ENCODE data around the gene PLEKHB2.

DNA sequence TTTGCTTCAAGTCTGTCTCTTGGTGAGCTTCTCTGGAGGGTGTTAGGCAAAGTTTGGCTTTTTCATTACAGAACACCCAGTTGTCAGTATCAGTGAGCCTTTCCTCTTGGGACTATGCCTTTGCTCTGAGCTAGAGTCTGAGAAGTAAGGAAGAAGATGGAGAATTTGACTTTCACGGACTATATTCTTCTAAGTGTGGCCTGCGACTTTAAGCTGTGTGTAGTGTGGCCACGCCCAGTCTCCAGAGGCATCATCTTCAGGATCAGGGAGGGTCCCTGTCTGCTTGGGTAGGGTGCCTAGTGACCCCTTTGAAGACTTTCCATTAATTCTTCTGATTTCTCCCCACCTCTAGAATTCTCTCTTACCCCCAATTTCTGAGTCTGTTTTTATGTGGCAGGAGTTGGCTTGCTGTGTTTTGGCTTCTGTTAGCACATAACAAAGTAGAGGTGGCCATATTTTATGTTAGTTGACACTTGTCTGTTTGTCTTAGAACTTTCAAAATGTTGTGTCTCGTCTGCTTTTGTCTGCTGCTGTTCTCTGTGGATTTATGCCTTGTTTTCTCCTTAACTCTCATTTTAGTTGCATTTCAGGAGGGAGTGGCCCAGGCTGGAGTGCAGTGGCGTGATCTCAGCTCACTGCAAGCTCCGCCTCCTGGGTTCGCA is 8.6 kb downstream of the PLEKHB2 start:
- TF ChIP-seq, protein P1, sequence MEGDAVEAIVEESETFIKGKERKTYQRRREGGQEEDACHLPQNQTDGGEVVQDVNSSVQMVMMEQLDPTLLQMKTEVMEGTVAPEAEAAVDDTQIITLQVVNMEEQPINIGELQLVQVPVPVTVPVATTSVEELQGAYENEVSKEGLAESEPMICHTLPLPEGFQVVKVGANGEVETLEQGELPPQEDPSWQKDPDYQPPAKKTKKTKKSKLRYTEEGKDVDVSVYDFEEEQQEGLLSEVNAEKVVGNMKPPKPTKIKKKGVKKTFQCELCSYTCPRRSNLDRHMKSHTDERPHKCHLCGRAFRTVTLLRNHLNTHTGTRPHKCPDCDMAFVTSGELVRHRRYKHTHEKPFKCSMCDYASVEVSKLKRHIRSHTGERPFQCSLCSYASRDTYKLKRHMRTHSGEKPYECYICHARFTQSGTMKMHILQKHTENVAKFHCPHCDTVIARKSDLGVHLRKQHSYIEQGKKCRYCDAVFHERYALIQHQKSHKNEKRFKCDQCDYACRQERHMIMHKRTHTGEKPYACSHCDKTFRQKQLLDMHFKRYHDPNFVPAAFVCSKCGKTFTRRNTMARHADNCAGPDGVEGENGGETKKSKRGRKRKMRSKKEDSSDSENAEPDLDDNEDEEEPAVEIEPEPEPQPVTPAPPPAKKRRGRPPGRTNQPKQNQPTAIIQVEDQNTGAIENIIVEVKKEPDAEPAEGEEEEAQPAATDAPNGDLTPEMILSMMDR (IDR thresholded peaks at IDR 0.05), result no peak
- TF ChIP-seq POLR2A (IDR thresholded peaks at IDR 0.05; ENCODE audit: low read depth), result no peak

All from esophagus muscularis mucosa (tissue), 3 donors.